ENCODE measurements around the gene RAI1.
"Not testable (repeated sequence)": the region's sequence is repeated elsewhere in the genome, so short reads cannot be mapped to it uniquely, and the experiment has no call there.

The RAI1 gene

DNA sequence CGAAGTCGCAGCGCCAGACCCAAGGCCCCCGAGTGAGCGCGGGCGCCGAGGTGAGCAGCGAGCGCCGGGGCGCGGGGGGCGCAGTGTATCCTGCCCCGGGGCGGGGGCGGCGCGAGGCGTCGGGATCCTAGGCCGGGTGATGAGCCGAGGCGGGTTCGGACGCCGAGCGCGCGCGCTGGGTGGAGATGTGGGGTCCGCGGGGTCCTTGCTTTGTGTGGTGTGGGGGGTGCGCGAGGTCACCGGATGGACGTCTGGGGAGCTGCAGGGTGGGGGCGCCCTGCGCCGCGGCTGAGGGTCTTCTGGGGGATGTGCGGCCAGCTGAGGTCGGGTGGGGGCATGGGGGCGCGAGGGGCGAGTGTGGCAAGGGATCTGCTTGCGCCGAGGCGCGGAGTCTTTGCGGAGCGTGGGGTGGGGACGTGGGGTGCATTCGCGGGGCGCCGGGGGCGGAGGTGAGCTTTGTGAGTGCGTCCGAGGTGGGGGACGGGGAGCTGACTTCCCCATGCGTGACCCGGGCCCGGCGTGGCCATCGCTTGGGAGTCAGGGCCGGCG lies 560 bp downstream of the RAI1 start:
- DNase-seq, result peak; percentile 67

DNA sequence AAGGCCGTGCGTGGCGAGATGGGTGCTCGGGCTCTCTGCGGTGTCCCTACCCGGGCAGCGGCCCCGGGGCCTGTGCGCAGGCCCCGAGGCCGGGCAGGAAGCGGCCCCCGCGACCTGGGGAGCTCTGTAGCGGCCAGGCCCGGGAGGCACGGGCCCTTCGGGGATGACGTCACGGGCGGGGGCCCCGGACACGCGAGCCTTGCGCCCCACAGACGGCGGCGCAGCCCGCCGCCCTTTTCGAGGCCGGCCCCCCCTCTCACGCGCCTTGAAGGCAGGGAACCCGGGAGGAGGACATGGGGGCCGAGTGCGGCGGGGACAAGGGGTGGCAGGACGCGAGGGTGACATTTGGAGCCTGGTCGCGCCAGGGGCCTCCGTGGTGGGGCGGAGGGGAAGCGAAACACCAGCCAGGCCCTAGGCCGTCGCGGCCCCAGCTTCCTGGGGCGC lies 1.1 kb downstream of the RAI1 start:
- DNase-seq, result no peak

DNA sequence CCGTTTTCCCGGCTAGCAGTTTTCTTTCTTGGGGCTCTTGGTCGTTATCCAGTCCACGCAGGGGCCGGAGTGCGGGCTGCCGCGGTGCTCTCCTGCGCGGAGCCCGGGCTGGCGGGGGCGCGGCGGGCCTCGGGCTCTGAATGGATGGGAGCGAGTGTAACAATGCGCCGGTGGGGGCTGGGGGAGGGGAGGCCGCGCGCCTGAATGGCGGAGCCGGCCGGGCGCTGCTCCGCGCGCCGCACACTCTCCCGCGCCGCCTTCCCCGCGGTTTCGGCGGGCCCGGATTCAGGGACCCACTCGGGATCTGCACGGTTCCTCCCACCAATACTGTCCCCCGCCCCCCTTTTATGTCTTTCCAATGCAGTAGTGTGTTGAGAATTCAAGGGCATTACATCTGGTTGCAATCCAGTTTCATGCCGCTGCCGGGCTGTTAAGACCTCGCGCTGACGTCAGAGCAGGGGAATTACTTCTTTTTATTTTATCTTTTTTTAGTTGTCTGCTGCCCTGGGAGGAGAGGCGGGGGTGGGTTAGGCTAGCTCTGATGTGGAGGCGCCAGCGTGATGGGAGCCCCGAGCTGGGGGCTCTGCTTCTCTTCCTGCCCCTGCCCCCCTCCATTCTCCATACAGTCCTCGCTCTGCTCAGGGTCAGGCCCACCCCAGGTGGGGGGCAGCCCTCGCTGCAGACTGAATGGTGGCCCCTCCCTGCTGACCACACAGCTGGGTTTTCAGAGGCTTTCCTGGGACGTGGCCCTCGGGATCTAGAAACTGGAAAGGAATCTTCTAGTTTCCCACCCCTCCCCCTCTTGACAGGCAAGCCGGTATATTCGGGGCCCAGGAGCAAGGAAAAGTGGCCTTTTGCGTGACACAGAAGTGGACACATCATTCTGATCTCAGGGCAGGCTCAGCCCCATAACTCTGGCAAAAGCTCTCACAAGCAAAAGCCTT lies 1.8 kb downstream of the RAI1 start:
- DNase-seq, result peak; percentile 80

DNA sequence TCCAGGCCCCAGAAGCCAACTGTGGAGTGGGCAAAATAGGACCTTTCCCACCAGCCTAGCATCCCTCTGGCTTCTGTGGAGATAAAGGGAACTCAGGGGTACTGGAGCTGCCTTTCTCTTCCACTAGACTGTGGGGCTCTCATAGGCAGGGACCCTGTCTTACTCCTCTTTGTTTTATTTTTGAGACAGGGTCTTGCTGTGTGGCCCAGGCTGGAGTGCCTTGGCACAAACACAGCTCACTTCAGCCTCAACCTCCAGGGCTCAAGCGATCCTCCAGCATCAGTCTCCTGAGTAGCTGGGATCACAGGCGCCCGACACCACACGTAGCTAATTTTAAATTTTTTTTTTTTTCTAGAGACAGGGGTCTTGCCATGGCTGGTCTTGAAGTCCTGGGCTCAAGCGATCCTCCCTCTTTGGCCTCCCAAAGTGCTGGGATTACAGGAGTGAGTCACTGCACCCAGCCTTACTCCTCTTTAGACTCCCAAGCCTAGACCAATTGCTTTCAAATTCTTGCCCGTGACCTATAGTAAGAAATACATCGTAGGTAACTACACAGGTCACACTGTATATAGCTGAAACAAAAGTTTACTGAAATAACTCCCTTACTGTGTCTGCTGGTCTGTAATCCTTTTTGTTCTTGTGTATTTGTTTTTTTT lies 2.6 kb downstream of the RAI1 start:
- DNase-seq, result no peak

DNA sequence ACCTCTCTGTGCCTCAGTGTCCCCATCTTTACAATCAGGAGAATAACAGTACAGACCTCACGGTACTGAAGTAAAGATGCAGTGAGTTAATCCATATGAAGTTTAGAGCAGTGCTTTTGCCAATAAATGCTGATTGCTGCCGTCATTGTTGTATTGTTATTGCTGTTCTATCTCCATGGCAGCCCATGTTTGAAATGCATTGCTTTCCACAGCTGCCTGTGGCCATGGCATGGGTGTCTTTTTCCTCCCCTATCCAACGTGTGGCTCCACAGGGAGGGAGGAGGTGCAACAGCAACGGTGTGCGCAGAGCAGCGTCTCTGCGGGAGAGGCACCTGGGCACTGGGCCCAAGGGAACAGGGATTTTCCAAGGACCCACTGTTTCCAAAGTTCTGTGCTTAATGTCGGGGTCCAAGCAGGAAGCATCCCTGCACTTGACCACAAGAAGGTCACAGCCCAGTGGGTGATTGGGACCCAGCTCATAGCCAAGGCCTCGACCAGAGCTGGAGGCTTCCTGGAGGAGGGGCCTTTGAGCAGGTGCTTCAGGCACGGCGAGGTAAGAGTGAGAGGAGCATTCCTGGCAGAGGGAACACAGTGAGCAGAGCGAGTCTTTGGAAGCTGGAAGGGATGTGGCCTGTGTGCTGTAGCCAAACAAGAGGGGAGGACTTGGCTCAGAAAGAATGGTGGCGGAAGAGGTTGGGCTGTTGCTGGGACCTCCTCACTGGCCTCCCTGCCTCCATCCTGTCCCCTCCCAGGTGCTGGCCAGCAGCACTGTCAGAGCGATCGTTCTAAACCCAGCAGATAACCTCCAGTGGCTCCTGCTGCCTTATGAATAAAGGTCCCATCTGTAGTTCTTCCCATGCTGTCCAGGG lies 3.9 kb downstream of the RAI1 start:
- DNase-seq, result peak; percentile 81

DNA sequence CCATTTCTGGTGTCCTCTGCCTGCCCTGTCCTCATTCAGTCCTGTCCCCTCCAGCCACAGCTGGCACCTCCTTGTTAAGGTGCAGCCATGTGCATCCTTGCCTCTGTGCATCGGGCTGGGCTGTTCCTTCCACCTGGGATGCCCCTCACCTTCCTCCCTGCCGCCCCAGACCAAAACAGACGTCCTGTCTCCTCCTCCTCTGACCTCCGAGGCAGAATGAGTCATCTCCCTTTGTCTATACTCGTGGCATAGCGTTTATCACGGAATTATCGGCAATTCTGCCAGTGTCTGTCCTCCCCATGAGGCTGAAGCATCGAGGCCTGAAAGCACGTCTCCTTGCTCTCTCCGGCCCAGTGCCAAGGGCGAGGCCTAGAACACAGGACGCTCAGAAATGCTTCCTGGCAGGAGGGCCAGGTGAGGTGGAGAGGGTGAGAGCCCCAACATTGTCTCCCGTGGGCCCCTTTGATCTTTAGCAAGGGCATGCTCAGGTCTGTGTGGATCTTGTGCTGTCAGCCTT lies 4.6 kb downstream of the RAI1 start:
- no peak for DNase-seq

DNA sequence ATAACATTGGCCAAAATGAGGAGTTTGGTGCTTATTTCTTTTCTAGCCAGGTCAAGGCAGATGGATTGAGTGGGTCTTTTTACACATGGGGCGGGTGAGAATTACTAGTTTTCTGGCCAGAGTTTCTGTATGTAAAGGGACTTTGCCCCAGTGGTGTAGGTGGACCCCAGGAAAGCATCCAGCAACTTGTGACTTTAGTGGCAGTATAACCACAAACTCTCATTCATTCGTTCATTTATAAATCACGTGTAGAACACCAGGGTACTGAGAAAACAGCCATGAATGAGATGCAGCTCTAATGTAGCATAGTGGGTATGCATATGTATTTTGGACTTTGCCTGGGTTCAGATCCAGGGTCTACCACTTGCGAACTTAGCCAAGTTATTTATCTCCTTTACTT lies 8.1 kb downstream of the RAI1 start:
- no peak for DNase-seq

DNA sequence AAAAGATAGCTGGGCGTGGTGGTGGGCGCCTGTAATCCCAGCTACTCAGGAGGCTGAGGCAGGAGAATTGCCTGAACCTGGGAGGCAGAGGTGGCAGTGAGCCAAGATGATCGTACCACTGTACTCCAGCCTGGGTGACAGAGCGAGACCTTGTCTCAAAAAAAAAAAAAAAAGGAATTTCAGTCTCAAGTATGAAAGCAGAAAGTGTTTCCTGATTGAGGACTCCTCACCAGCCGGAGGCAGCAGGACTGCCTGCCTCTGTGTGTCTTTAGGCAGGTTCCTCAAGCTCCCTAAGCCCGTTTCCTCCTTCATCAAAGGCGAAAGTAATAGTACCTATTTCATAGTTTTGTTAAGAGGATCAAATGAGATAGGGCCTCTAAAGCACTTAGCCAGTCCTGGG lies 9.0 kb downstream of the RAI1 start:
- not testable (repeated sequence) for DNase-seq

DNA sequence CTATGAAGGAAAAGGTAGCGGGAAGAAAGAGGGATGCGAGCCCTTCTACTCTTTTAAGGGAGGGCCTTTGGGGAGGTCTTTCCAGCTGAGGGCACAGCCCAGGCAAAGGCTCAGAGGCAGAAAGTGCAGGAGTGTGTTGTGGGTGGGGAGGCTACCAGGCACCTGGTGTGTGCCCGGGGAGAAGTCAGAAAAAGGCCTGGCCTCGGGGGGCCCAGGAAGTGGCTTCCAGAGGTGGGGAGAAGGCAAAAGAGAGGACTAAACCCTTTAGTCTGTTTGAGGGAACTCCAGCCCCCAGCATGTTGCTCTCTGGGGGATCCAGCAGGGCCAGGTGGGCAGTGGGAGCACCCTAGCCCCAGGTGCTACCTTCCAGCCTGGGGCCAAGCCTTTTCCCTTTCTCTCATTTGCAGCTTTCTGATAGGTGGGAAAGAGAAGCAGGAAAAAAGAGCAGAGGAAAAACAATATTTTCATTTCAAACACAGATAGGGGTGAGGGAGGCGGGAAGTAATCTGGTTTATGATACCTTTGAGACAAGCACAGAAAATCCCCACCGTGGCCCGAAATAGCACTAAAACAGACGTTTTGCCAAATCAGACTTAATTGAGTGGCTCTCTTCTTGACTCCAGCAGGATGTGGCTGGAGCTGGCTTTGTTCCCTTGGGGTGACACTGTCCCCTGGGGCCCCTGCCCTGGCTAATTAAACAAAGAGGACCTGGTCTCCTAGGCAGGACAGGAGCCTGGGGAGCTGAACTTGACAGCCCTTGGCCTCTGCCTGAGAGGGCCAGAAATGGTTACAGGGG lies 10.4 kb downstream of the RAI1 start:
- DNase-seq, result peak; percentile 68

DNA sequence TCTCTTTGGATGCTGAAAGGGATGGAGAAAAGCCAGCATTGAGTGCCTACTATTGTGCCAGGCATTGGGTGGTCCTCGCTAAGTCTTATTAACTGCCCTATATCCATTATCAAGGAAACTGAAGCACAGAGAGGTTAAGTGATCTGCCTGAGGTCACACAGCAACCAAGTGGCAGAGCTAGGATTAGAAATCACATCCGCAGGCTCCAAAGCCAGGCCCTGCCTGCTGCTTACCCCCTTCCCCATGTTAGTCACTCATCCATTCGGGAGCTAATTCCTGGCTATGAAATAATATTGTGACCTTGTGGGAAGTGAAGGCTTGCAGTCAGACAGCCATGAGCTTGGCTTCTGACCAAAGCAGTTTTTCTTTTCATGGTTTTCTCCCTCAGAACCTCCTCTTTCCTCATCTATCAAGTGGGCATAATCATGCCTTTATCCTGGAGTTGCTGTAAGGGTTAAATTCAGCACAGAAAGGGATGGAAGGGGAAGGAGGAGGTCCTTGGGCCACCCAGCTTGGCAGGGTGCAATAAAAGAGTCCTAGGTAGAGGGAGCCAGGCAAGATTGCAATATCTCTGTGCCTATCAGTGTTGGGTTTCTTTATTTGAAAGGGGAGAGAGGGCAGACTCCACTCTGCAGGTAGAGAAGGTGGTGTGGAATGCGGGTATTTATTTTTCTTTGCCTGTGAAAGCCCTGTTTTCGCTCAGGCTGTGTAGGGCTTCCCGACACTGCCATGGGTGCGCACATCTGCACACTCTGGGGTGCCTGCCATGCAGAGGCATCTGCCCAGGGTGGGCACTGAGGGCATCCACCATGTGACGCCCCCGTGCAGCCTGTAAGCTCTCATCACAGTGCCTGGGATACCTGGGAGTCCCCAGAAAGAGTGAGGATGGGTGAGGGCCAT lies 11.3 kb downstream of the RAI1 start:
- no peak for DNase-seq

DNA sequence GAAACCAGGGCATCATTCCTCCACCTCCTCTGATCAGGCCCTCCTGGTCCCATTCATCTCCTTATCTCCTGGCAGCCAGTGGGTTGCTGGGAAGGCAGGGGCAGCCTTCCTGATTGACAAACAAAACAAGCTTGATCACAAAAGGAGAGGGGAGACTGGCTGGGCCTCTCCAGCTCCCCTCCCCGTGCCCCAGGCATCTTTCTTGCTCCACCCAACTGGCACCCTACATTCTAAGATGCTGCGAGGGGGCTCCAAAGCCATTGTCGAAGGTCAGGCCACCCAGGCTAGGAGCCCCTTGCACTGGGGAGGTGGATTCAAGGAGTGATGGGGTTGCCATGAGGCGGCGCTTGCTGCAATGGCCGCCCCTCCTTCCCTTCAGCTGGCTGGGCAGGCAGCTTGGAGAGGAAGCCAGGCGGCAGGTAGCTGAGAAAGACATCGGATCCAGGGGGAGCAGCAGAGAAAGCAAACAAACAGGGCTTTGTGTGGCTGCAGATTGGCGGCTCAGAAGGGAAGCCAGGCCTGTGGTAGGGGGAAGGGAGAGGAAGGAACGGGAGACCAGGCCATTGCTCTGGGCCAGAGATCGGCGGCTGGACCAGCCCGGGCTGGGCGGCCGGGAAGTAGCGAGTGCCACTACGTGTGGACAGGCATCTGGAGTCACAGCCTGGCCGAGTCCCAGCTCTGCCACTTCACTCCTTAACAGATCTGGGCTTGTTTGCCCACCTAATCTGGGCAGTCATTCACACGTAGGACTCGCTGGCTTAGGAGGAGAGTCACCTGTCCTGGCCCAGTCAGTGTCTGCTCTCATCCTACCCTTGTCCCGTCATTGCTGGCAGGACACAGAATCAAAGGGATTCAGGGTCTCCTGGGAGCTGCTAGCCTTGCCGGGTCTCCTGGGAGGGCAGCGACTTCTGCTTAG lies 12.3 kb downstream of the RAI1 start:
- peak; percentile 76 for DNase-seq

DNA sequence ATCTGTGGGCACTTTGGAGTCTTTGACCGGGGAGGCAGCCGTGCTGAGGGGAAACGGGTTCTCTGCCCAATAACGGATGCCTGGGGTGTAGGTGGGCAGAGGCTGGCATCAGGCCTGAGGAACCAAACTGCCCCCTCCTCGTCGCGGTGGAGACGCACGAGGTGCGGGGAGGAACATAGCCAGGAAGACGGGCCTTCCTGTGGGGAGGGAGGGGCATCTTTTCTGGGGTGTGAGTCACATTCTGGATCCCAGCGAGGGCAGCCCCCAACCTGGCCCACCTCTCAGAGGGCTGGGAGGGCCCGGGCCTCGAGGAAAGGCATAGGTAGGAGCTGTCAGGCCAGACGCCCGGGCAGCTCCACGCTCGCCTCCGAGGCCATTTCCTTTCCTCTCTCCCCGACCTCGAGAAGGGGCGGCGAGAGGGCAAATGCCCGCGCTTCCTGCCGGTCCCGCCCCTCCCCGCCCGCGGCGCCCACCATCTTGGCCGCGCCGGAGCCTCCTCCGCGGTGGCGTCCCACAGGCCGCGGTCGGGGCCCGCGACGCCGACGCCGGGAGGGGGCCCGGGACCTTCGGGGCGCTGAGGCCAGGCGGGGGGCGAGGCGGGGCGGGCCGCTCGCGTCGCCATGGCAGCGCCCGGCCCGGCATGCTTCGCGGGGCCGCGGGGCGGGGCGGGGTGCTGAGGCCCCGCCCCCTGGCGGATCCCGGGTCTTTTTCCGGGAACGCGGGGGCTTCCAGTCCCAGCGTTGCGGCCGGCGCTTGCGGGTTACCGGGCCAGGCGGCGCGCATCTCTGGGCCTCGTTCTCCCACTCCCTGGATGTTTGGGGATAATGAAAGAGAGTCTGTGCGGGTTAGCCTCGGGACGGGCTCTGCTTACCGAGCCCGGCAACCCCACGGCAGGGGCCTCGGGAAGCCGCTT lies 13.2 kb downstream of the RAI1 start:
- peak; percentile 82 for DNase-seq

DNA sequence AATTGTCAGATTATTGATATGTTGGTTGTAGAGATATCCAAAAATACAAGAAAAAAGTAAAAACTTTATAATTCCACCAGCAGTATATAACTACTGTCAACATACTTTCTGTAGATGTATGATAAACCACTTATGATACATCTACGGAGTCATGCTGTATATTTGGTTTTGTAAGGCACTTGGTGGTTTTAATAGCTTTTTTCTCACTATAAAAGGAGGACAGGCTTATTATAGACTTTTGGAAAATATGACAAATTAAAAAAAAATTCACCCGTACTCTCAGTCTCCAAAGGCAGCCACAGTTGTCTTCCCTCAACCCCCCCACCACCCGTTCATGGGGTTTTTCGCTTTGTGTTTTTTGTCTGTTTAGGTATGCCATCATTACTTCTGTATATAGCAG lies 14.8 kb downstream of the RAI1 start:
- DNase-seq, result no peak

DNA sequence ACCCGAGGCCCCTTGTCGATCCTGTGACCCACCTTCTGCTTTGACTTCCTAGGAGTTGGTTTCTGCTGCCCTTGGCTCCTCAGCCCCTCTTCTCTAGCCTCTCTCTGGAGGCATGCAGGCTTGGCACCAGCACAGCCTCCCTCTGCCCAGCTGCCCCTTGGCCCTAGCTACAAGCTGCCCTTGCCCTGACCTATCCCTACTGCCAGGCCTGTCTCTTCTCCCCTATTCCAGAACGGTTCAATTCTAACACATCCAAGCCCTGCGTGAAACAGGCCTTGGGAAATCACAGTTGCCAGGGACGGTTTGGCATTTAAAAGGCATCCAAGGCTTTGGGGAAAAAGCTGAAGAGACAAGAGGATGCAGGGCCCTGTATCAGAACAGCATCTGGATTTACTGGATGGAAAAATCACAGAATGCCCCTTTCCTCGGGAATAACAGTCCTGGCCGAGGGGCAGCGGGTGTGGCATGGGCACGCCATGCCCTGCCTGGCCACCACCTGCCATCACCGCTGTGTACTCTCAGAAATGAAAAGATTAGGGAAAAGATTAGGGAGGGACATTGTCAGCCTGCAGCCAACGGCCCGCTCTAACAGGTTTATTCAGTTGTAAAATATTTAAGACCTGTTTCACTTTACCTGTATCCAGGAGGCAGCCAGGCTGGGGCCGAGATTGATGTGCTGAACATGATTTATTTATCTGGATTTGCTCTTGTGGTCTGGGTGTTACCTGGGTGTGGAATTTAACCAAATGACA lies 15.8 kb downstream of the RAI1 start:
- DNase-seq, result no peak

DNA sequence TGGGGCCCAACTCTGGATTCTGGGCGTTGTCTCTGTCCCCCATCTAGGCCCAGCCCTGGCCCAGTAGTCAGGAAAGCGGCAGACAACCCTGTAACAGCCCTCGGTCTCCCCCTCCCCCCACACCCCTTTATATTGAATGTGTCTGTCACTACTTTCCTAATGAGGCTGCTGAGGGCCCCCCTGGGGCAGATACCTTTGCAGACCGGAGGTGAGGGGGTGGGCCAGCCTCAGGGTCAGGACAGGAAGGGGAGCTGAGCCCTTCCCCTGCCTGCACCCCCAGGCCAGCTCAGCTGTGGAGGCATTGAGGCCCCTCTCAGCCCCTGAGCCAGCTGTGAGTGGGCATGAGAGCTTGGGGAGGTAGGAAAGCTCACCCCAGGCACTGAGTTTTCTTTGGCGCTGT lies 17.1 kb downstream of the RAI1 start:
- no peak for DNase-seq

DNA sequence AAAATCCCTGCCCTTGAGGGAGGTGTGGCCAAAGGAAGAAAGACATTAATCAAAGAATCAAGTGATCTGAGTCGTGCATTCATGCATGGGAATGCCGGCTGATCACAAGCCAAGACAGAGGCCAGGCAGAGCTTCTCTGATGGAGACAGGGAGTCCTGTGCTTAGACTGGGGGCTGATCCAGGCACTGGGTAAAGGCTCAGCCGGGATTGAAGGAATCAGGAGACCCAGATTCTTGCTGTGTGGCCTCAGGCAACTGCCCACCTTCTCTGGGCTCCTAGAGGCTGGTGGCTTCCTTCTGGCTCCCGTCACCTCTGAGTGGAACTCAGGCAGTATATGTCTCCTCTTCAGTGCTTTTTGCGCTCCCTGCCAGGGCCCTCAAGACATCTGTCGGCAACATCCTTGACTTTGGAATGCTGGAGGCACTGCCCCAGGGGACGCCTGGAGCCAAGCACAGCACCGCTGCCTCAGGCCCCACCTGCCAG lies 17.7 kb downstream of the RAI1 start:
- no peak for DNase-seq

DNA sequence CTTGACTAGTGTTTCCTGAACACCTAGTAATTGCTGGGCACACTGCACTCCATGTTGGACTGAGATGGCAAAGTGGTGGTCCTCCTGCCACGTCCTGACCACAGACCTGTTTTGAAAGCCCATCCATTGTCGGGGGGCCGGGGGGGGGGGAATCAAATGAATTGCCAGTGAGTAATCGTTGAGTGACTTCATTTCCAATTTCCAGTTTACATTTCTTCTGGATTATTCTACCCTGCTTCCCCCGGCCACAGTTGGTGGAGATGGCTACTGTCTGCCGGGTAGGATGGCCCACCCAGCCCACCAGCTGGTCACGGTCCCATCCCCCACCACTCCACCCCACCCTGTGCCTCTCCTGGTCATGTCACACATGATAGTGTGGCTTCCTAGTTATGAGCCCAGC lies 18.2 kb downstream of the RAI1 start:
- no peak for DNase-seq
